Astrocyte (in vitro differentiated cells and primary cell): ENCODE results near the gene SUPT5H.

Source experiments
- EZH2 ChIP-seq: IDR thresholded peaks from 2 replicates; pipeline ENCODE4 v1.6.1; 2012; ENCODE audit warnings: mild to moderate bottlenecking, low read length, inconsistent platforms; ENCODE audit not compliant: insufficient read depth
- TF ChIP-seq, protein P1 (sequence below): IDR thresholded peaks from 2 replicates; pipeline ENCODE4 v1.5.1; 2011; ENCODE audit warnings: low read depth, mild to moderate bottlenecking, inconsistent platforms, low read length, moderate library complexity; ENCODE audit not compliant: insufficient read depth

DNA sequence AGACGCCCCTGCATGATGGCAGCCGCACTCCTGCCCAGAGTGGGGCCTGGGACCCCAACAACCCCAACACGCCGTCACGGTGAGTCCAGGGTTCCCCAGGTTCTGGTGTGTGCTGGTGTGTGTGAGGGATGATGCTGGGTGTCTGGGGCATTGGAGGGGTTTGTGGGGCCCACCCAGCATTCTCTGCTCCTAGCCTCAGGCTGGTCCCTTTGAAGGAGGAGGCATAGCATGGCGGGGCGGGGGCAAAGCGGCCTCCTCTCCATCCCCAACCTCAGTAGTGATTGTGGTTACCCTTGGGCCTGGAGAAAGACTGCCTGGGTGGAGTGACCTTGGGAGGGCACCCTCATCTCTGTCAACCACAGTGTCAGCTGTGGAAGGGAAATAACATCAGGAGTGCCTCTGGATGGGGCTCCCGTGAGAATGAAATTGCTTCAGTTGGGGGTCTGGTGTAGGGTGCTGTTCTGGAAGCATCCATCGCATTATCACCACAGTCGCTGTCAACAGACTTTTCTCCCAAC is 28.1 kb downstream of the SUPT5H start:
- TF ChIP-seq EZH2: no peak
- TF ChIP-seq, protein P1, sequence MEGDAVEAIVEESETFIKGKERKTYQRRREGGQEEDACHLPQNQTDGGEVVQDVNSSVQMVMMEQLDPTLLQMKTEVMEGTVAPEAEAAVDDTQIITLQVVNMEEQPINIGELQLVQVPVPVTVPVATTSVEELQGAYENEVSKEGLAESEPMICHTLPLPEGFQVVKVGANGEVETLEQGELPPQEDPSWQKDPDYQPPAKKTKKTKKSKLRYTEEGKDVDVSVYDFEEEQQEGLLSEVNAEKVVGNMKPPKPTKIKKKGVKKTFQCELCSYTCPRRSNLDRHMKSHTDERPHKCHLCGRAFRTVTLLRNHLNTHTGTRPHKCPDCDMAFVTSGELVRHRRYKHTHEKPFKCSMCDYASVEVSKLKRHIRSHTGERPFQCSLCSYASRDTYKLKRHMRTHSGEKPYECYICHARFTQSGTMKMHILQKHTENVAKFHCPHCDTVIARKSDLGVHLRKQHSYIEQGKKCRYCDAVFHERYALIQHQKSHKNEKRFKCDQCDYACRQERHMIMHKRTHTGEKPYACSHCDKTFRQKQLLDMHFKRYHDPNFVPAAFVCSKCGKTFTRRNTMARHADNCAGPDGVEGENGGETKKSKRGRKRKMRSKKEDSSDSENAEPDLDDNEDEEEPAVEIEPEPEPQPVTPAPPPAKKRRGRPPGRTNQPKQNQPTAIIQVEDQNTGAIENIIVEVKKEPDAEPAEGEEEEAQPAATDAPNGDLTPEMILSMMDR: no peak
